ENCODE results near the gene BMX.
A peak's percentile ranks its signal among the peaks of the same experiment; 100 is the strongest.

The BMX gene

DNA sequence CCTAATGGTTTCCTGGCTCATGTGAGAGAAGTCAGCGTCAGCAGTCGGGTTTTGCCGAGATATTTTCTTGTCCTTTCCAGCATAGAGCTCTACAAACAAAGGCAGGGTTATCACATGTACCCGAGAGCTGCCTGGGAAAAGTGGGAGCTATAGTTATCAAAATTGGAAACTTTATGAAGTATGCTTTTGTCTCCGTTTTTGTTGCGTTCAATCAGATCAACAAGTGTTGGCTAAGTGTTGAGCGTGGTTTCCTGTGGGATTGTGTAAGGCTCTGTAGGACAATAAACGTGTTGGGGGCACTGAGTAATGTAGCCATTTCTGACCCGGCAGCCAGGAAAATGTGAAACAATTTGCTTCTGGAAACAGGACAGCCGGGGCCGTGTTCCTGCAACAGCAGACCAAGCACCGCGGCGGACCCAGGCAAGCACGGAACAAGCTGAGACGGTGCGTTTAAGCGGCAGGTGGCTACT lies at the start of gene BMX:
BMX (plus strand) TSS at position 311 of the 470 bp plus-strand sequence. CDS start 7,547 bp downstream, outside the sequence.
- DNase-seq: no peak

DNA sequence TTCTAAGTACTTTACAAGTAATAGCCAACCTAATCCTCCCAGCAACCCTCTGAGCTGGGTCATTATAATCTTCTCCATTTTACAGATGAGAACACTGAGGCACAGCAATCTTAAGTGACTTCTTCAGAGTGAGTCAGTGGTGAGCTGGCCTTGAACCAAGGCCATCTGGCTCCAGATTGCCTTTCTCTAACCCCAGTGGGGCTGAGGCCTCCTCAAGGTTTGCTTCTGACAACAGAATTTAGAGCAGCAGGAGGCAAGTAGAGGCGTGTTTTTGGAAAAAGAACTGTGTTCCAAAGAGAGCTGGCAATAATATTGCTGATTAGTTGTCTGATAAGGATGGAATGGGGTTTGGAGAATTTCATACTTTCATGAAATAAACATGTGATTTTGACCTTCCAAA lies 48.7 kb upstream of the BMX start:
- DNase-seq: no peak

DNA sequence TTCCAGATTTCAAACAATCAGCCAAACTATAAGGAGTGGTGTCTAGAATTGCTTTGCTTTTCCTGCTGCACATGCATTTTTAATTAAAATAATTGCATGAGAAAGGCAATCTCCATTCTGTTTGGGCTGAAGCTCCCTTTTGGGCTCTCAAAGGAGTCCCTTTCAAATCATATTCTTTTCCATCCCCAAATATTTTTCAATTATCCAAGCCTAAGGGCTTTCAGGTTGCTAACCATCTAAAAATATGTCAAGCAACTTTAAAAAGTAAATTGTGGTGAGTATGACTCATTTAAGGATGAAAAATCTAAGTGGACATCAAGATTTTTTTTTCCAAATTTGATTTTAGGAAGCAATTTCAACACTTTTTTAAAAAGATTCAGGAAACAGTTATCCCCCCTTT lies 35.9 kb upstream of the BMX start:
- no peak for DNase-seq

DNA sequence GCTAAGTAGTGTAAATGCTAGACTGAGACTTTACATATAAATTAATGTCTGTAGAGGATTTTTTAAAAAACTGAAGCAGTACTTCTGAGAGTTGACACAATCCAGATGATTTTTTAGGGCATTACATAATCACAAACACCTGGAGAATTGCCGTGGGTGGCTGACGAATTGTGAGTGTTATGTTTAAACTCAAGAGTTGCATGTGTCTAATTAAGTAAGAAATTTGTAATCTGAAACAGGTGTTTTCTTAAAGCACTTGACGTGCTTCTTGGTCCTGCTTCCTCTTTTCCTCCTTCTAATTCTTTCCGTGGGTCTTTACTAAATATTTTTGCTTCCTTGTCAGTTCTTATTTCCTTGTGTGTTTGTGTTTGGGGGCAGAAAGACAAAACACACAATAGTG lies 35.3 kb upstream of the BMX start:
- DNase-seq: no peak

DNA sequence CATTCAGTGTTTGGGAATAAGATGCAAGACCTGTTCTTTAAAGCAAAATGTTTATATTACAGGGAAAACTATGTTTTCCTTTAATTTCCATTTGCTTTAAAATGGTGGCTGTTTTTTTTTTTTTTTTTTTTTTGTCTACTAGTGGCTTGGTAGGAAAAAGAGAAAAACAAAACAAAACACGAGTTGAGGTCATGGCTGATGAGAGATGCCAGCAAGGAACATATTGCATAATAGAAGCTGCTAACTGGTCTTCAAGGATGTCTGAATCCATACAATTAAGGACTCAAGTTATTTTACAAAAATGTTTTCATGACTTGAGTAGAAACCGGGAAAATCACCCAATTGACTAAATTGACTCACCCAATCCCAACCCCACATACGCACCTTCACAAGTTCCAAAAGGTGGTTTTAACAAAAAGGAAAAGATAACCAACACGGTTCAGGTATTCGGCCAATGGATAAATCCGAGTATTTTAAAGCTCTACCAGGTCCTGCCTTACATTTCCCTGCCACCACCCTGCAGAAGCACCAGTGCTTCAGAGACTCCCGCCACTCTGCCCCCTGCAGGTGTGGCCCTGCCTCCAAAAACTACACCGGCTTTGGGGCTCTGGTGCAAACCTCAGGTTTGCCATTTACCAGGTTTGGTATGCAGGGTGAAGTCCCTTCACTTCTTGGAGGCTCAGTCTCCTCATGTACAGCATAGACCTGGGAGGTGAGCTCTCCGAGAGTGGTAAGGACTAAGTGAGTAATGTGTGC lies 34.5 kb upstream of the BMX start:
- no peak for DNase-seq

DNA sequence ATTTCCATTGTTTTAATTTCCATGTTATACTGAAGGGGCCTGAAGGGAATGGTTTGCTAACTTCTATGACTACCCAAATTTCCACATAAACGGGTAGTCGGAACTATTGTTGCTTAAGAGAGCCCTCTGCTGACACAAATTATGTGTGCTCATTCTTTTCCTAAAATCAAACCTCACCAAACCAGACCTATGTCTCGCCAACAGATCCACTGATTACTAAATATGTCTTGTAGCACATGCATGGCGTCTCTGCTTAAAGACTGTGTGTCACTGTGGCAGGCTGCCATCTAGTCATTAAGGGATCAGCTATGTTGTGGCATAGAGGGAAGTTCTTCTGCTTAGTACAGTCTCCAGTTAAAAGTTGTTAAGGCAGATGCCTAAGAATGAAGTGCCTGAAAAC lies 32.6 kb upstream of the BMX start:
- no peak for DNase-seq

DNA sequence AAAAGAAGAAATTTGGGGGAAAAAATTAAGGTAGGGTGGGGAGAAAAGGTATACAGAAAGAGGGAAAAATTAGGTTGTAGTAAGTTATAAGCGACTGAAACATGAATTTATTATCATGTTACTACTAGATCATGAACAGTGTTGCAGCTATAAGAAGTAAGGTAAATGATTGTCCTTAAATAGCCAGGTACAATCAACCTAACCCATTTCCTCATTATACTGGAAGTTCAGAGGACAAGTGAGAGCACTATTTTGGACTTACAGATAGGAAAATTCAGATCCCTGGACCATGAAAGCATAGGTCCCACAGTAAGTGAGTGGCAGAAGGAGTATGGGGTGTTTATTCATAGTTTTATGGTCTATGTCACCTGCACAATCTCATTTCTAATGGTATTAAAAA lies 31.0 kb upstream of the BMX start:
- DNase-seq: no peak

DNA sequence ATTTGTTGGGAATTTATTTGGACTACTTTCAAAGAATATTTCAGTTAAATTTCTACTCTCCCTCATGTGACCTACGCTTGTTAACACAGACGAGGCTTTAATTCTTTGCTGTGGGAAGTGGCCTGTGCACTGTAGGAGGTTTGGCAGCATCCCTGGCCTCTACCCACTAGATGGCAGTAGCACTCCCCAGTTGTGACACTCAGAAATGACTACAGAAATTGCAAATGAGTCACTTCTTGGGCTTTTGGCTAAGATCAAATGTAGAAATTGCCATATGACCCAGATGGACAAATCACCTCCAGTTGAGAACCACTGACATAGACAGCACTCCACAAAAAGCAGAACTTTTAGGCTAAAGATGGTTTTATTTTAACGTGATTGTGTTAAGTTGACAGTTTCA lies 29.6 kb upstream of the BMX start:
- DNase-seq: peak in 2 of 4 experiments; percentile 2

DNA sequence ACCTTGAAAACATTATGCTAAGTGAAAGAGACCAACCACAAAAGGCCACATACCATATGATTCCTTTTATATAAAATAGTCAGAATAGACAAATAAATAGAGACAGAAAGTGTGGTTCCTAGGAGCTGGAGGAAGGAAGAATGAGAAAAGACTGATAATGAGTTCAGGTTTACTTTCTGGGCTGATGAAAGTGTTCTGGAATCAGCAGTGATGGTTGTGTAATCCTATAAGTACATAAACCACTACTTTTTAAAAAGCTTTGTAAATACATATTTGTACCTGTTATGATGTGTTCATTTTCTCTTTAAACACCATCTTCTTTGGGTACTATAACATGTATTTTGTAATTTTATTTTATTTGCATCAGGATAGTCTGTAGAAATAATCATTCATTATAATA lies 28.1 kb upstream of the BMX start:
- no peak for DNase-seq

DNA sequence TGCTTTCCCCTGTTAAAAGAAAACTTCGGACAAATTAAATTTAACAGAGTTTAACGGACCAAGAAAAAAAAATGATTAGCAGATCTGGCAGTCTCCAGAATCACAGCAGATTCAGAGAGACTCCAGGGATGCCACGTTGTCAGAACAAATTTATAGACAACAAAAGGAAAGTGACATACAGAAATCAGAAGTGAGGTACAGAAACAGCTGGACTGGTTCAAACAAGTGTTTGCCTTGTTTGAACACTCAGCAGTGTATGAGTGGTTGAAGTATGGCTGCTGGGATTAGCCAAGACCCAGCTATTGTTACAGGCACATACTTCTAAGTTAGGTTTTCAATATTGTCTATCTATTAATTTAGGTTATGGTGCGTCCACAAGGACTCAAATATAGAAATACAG lies 26.6 kb upstream of the BMX start:
- no peak for DNase-seq

DNA sequence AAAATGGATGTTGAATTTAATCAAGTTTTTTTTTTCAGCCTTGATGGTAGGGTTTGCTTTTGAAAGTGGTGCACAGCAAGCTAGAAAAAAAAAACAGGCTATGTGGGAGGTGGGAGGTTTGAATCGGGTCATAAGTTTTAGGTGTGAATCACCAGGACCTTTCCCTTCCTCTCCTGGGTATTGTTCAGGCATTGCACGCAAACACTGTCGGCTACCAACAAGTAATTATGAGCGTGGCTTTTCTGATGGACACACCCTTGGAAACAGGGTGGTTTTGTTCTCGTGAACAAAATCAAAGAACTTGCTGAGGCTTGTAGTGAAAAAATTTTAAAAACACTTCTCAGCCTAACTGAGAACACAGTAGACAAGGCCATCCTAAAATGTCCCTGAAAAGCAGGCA lies 25.6 kb upstream of the BMX start:
- no peak for DNase-seq

DNA sequence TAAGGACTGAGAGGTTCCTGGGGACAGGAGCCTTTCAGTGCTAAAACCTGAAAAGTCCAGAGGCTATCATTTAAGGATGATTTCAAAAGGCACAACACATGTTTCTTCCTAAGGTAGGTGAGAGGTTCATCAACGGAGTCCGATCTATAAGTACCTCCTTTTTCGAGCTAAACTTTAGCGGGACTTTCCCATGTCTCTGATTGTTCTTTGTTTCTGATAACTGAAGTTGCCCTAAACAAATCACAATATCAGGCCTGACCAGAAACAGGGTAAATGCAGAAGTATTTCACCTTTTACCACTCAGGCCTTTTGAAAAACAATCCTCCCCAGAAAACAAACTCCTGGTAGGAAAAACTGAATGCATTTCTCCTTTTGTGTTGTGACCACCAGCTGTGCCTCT lies 25.1 kb upstream of the BMX start:
- no peak for DNase-seq

DNA sequence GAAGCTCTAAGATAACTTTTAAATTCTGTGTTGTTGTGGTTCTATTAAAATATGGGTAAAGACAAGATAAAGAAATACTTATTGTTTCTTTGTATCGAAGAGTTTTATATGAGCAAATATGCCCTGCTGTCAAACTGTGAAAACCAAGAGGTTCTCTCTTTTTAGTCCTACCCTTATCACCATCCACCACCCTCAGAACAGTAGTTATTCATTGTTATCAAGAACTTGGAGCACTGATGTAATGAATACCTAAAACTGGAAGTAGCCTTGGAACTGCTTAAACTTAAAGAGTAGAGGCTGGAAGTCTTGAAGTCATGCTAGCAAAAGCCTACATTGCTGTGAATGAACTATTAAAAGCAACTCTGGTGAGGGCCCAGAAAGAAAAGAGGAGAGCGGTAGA lies 16.7 kb upstream of the BMX start:
- DNase-seq: no peak

DNA sequence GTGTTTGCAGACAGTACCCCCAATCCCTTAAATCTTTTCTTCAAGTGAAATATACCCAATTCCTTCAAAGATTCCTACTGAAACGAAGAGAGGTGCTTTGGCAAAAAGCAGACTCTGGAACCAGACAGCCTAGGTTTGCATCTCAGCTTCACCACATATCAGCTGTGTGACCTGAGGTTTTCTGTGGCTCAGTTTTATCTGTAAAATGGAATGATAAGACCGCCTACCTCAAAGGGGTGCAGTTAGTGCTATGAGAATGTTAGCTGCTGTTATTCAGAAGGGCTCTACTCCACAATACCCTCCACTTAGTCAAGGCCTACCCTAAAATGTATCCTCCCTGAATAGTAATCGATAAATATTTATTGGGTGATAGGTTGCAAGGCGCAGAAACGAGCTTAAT lies 8.1 kb upstream of the BMX start:
- no peak for DNase-seq

DNA sequence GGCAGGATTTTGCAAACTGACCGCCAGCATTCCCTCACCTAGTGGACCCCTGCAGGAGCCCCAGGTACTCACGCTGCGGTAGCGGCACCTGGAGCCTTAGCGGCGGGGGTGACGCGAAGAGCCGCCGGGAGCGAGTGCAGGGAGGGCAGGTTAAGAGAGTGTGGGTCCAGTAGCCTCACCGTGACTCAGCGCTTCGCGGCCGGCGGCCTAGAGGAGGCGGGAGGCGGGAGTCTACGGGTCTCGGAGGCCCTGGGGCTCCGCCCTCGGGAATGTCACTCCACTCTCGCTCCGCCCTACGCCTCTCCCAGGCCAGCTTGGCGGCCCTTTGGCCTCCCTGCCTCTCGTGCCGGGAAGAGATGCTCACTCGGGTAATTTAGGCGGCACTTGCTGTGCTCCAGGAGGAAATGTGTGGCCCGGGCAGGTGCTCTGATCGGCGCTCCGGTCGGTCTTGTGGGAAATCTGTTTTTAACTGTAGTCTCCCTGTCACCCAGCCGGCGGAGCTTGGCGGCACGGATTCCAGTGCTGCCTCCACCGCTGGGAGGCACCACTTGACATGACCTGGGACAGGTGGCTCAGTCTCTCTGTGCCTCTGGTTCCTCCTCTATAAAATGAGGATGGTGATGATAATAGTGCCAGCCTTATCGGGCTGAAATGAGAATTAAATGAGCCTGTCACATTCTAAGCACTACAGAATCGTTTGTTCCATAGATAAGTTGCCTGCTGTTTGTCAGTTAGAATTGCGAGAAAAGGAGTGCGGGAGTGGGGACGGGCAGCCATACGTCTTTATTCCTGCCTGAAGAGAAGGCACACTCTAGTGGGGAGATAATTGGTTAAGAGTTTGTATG lies 7.3 kb upstream of the BMX start, which contains the start of gene PIR:
PIR (minus strand) TSS at position 216 of the 845 bp plus-strand sequence. CDS start 2,076 bp downstream, outside the sequence.
- DNase-seq: peak in 2 of 4 experiments; percentile 1 to 4

DNA sequence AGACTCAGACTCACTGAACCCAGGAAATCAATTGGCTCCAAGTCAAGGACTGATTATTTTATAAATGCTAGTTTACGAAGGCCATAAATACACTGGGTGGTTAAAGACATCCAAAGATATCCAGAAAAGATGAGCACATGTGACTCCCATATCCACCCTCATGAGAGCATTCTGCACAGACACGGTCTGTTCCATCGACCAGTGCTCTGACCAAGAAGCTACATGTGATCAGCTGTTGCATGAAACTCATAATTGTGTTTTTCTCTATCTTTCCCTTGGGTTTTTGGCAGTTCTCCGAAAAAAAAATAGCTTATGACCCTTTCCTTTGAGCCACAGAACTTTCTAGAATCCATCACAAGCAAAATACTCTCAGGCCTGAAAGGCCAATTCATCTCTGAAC lies 4.8 kb upstream of the BMX start:
- DNase-seq: no peak

DNA sequence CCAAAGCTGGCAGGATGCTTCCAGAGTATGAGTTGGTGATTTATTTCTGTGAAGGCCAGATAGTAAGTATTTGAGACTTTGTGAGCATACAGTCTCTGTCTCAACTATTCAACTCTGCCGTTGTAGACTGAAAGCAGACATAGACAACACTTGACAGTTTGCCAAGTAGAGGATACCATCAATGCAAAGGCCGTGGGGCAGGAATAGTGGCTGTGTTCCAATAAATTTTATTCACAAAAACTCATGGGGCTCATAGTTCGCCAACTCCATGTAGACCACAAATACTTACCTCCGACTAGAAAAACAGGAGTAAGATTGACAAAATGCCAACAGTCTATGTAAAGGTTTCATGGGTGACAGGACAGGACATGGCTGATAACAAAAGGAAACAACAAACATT lies 3.8 kb upstream of the BMX start:
- no peak for DNase-seq

DNA sequence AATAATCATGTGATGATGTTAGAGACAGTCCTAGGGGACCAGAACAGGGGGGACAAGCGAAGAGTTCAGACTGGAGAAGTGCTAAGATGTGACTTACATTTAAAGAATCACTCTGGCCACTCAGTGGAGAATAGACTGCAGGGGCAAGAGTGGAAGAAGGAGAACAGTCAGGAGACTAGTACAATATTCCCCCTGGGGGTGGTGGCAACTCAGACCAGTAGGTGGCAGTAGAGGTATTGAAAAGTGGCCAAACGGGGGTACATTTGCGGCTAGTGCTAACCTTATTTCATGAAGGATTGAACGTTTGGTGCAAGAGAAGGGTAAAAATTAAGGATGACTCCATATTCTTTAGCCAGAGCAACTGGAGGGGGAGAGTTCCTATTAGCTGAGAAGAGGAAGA lies 2.7 kb upstream of the BMX start:
- peak in 2 of 4 experiments; percentile 1 to 19 for DNase-seq

DNA sequence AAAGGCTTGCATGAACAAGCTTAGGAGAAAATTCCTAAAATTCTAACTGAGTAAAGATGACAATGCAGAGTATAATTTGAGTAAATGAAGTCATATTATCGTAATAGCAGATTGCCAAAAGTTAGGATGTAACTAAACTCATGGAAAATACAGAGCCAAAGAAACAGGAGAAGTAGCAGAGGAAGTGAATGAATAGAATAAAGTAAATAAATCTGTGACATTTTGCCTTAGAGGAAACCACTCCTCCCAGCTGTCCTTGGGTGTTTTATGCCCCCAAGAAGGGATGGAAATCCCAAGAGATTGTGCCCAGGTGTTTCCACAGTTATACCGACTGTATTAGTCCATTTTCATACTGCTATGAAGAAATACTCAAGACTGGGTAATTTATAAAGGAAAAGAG lies 1.9 kb upstream of the BMX start:
- no peak for DNase-seq

DNA sequence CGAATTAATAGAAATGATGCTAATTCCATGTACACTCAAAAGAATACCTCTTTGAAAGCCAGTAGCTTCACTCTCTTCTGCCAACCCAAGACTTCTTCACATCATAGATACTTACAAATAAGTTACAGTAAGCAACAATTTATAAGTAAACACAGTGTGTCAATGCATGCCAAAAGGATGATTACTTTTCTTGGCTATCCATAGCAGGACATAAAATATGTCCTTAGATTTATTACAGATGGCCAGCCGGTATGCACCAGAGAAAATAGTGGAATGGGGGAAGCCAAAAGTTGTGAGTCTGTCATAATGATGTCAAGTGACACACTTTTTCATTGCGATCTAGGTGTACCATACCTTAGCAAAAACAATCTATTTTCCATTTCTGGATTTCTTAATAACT lies 631 bp upstream of the BMX start:
- no peak for DNase-seq

DNA sequence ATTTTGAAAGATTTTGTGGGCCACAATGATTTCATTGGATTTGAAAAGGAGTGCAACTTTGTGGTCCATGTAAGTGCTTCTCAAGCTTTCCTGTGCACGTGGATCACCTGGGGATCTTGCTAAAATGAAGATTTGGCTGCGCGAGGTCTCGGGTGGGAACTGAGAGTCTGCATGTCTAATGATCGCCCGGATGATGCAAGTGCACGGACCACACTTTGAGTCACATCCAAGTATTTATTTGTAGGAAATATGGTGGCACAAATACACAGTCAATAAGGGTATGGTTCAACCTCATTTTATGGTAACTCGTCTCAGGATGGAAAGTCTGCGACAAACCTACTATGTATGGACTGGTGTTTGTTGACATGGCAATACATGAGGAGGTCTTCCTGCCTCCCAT lies 899 bp downstream of the BMX start:
- no peak for DNase-seq

DNA sequence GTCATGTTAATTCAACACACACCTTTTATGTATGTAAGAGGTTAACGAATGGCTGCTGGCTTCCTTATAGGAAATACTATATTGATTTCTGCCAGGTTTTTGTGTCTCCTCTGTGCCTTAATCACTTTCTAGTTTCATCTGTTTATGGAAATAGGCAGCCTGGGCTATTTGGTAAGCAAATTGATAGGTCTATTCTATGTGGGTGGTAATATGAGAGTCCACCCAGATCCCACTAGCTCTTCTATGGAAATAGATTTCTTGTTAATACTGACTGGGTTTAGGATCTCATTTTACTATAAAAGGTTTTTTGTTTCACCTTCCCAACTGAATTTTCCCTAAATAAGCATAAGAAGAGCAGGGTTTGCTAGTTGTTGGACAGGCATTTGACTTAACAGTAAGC lies 4.1 kb downstream of the BMX start:
- DNase-seq: no peak

DNA sequence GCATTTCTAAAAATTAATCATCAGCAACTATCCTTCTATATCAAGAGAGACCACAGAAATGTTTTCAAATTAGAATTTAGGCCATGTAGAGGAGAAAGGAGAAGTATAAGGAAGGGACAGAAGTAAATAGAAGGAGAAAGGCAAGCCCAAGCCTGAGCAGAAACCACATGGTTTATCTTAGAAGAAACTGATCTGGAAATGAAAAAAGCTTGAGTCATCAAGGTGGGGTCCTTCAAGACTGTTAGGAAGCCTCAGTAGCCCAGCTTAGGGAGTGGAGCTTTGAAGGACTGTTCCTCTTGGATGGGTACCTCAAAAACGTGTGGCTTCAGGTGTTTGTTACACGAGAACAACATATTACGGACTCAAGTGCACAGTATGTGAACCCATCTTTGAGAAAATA lies 4.5 kb downstream of the BMX start:
- no peak for DNase-seq

DNA sequence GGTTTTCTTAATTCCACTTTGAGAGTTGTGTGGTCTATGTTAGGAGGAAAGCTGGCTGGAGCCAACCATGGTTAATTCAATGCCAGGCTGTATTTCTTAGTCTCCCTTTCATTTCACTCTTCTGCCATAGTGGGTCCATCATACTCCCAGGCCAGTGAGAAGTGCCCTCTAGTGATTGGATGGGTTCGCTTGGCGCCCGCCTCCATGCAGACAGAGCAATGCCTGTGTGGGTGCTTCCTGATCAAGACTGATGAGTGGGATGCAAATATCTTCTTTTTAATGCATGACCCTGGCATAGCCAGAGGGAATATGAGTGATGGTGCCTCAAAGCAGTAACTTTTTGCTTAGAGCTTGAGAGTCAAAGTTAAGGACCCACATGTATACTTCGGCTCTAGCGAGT lies 6.4 kb downstream of the BMX start:
- no peak for DNase-seq

Data from activated CD4-positive, CD25-positive, alpha-beta regulatory T cell (primary cell).